HL-60 (cell line): ENCODE results near the gene ESPNL.

Experiments
- GABPA ChIP-seq: IDR thresholded peaks from 2 replicates; pipeline ENCODE4 v1.6.1; 2012; ENCODE audit warnings: low read depth
- POLR2AphosphoS5 ChIP-seq: IDR thresholded peaks from 2 replicates; pipeline ENCODE4 v1.6.1; 2012; ENCODE audit warnings: low read depth
- TF ChIP-seq, protein P1 (sequence below): IDR thresholded peaks from one replicate; pipeline ENCODE4 v1.5.1; 2011; ENCODE audit warnings: low read length, control low read depth, inconsistent platforms; ENCODE audit not compliant: insufficient read depth
- TF ChIP-seq, protein P2 (sequence below): IDR thresholded peaks from 2 replicates; pipeline ENCODE4 v1.6.1; 2012; ENCODE audit warnings: low read depth; ENCODE audit not compliant: insufficient replicate concordance

DNA sequence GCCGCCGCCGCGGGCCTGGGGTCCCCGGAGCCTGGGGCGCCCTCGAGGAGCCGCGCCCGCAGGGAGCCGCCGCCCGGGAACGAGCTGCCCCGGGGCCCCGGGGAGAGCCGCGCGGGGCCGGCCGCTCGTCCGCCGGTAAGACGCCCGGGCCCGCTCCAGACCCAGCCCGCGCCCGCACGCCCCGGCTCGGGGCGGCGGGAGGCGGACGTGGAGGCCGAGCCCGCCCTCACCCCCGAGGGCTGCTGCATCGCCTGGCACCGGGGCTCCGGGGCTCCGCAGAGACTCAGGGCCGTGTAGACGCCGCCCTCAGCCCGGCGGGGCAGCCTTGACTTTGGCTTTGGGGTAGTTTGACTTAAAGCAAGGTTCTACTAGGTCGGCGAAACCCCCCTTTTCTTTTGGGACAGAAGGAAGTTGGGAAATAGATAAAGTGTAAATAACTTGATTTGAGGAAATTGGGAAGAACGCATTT, 59.0 kb downstream of the ESPNL start:
- TF ChIP-seq, protein P1, sequence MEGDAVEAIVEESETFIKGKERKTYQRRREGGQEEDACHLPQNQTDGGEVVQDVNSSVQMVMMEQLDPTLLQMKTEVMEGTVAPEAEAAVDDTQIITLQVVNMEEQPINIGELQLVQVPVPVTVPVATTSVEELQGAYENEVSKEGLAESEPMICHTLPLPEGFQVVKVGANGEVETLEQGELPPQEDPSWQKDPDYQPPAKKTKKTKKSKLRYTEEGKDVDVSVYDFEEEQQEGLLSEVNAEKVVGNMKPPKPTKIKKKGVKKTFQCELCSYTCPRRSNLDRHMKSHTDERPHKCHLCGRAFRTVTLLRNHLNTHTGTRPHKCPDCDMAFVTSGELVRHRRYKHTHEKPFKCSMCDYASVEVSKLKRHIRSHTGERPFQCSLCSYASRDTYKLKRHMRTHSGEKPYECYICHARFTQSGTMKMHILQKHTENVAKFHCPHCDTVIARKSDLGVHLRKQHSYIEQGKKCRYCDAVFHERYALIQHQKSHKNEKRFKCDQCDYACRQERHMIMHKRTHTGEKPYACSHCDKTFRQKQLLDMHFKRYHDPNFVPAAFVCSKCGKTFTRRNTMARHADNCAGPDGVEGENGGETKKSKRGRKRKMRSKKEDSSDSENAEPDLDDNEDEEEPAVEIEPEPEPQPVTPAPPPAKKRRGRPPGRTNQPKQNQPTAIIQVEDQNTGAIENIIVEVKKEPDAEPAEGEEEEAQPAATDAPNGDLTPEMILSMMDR, result no peak
- TF ChIP-seq POLR2AphosphoS5, result no peak
- TF ChIP-seq GABPA, result no peak
- TF ChIP-seq, protein P2, sequence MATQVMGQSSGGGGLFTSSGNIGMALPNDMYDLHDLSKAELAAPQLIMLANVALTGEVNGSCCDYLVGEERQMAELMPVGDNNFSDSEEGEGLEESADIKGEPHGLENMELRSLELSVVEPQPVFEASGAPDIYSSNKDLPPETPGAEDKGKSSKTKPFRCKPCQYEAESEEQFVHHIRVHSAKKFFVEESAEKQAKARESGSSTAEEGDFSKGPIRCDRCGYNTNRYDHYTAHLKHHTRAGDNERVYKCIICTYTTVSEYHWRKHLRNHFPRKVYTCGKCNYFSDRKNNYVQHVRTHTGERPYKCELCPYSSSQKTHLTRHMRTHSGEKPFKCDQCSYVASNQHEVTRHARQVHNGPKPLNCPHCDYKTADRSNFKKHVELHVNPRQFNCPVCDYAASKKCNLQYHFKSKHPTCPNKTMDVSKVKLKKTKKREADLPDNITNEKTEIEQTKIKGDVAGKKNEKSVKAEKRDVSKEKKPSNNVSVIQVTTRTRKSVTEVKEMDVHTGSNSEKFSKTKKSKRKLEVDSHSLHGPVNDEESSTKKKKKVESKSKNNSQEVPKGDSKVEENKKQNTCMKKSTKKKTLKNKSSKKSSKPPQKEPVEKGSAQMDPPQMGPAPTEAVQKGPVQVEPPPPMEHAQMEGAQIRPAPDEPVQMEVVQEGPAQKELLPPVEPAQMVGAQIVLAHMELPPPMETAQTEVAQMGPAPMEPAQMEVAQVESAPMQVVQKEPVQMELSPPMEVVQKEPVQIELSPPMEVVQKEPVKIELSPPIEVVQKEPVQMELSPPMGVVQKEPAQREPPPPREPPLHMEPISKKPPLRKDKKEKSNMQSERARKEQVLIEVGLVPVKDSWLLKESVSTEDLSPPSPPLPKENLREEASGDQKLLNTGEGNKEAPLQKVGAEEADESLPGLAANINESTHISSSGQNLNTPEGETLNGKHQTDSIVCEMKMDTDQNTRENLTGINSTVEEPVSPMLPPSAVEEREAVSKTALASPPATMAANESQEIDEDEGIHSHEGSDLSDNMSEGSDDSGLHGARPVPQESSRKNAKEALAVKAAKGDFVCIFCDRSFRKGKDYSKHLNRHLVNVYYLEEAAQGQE, result no peak
